Peyer's patch (tissue), 4 donors: ENCODE data around the gene KCNIP4. TPM values are rescaled to one million over a fixed set of nuclear protein-coding genes. Genes with fewer than 3 reads are reported as not detected.

Experiments
- DNase-seq, 3 donors: peaks; one replicate each; pipeline ENCODE4 v3.0.0-alpha.2; 2017 to 2019
- H3K27ac ChIP-seq, 4 donors: fragments of 200-600 bp; sonication (generic); one replicate each; pipeline ENCODE4 v1.5.1; 2016 to 2019
- H3K27me3 ChIP-seq, 2 donors: fragments of 200-600 bp; sonication (generic); one replicate each; pipeline ENCODE4 v1.5.1; 2019
- H3K36me3 ChIP-seq, 3 donors: fragments of 200-600 bp; sonication (generic); one replicate each; pipeline ENCODE4 v1.5.1; 2016 to 2019
- H3K4me1 ChIP-seq, 4 donors: fragments of 200-600 bp; sonication (generic); one replicate each; pipeline ENCODE4 v1.5.1; 2016 to 2019
- H3K4me3 ChIP-seq, 4 donors: fragments of 200-600 bp; sonication (generic); 1 replicate in 3 of 4; 2 replicates in 1 of 4; pipeline ENCODE4 v1.5.1; 2016 to 2019; ENCODE audit warnings: mild to moderate bottlenecking in 1 of 4
- H3K9me3 ChIP-seq, 4 donors: fragments of 200-600 bp; sonication (generic); one replicate each; pipeline ENCODE4 v1.5.1; 2016 to 2019; ENCODE audit warnings: mild to moderate bottlenecking in 1 of 4
- POLR2A ChIP-seq, 2 donors: fragments of 450-650 bp; IDR thresholded peaks; one replicate each; pipeline ENCODE4 v1.5.1; 2017; ENCODE audit warnings: antibody characterized with exemption in 2 of 2, mild to moderate bottlenecking in 2 of 2, moderate library complexity in 2 of 2
- total RNA-seq, 4 donors: library from RNA; depleted of rRNA; stranded (reverse); fragments of >200 nt; gene quantifications; one replicate each; pipeline ENCODE4 v1.1.0, GENCODE V29; 2016
- TF ChIP-seq, protein P1 (sequence below), 6 experiments: fragments of 450-650 bp in 4 of 6; fragments of 200-600 bp in 2 of 6; sonication (generic) in 1 of 6; IDR thresholded peaks; one replicate each; pipeline ENCODE4 v1.5.1; 2017 to 2019; ENCODE audit warnings: antibody characterized with exemption in 6 of 6, mild to moderate bottlenecking in 3 of 6, moderate library complexity in 1 of 6

The KCNIP4 gene
- total RNA-seq, 4 donors from 2014 or later: 2.8 TPM; not detected in 3

- no peak for DNase-seq
- Histone ChIP-seq H3K27ac (no peak overlapping the region), H3K9me3 (no peaks in the 10 kb centered on the region), H3K27me3 (no peaks in the 10 kb centered on the region), H3K36me3 (no peaks in the 10 kb centered on the region), H3K4me1 (no peaks in the 10 kb centered on the region), H3K4me3 (no peak overlapping the region)
- TF ChIP-seq, protein P1, sequence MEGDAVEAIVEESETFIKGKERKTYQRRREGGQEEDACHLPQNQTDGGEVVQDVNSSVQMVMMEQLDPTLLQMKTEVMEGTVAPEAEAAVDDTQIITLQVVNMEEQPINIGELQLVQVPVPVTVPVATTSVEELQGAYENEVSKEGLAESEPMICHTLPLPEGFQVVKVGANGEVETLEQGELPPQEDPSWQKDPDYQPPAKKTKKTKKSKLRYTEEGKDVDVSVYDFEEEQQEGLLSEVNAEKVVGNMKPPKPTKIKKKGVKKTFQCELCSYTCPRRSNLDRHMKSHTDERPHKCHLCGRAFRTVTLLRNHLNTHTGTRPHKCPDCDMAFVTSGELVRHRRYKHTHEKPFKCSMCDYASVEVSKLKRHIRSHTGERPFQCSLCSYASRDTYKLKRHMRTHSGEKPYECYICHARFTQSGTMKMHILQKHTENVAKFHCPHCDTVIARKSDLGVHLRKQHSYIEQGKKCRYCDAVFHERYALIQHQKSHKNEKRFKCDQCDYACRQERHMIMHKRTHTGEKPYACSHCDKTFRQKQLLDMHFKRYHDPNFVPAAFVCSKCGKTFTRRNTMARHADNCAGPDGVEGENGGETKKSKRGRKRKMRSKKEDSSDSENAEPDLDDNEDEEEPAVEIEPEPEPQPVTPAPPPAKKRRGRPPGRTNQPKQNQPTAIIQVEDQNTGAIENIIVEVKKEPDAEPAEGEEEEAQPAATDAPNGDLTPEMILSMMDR (IDR thresholded peaks at IDR 0.05): no peak
- TF ChIP-seq POLR2A (IDR thresholded peaks at IDR 0.05): no peak
These were observed 78.4 kb downstream of the KCNIP4 start for GRCh38 chr4:21869978-21870745.

GRCh38 chr4:21864686-21865085 is 83.9 kb downstream of the KCNIP4 start:
- no peaks in the 10 kb centered on the region for H3K9me3 ChIP-seq
- TF ChIP-seq, protein P1 (IDR thresholded peaks at IDR 0.05): no peak
- no peak for TF ChIP-seq POLR2A (IDR thresholded peaks at IDR 0.05)

DNA sequence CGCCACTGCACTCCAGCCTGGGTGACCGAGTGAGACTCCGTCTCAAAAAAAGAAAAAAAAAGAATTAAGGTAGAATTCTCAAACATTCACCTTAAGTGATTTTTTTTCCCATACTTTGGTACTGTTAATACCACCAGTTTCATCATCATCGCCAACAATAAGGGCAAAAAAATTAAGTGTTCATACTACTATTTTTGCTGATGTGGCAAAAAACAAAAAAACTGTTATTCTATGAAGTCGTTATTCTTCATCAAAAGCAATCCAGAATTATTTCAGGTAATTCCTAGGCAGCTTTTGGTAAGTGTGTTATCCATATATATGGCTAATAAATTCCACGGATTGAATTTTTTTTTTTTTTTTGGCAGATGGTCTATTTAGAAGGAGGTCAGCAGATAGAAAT is 85.7 kb downstream of the KCNIP4 start:
- H3K4me1 ChIP-seq: no peaks in the 10 kb centered on the region
- no peaks in the 10 kb centered on the region for H3K27me3 ChIP-seq
- no peak for TF ChIP-seq POLR2A (IDR thresholded peaks at IDR 0.05)
- TF ChIP-seq, protein P1 (IDR thresholded peaks at IDR 0.05): no peak
- H3K4me3 ChIP-seq: no peak overlapping the region
- no peaks in the 10 kb centered on the region for H3K9me3 ChIP-seq
- DNase-seq: no peak
- H3K27ac ChIP-seq: no peak overlapping the region
- H3K36me3 ChIP-seq: no peaks in the 10 kb centered on the region

More at GRCh38 chr4:21864686-21865085, 83.9 kb downstream of the KCNIP4 start:
- H3K36me3 ChIP-seq: no peaks in the 10 kb centered on the region
- no peak for DNase-seq
- H3K27ac ChIP-seq: no peak overlapping the region
- H3K4me3 ChIP-seq: no peak overlapping the region
- no peaks in the 10 kb centered on the region for H3K27me3 ChIP-seq
- H3K4me1 ChIP-seq: no peaks in the 10 kb centered on the region

- no peak for DNase-seq
- TF ChIP-seq, protein P1 (IDR thresholded peaks at IDR 0.05): no peak
- TF ChIP-seq POLR2A (IDR thresholded peaks at IDR 0.05): no peak
- H3K9me3 ChIP-seq: no peaks in the 10 kb centered on the region
These were observed 89.6 kb downstream of the KCNIP4 start for GRCh38 chr4:21858971-21859370.

DNA sequence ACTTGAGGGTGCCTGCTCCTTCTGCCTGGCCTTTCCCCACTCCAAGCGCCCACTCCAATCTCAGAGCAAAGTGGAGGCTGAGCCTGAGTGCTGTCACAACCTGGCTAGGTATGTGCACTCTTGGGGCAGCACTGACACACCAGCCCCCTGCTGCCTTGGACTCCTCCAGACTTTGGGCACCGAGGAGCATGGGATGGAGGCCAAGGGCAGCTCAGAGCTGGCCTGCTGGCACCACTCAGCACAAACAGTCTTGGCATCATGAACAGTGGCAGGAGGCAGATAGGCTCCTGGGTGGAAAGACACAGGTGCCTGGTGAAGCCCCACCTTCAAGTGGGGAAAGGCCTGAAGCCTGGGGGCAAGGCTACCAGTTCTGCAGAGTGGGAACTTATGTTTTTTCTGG is 91.8 kb downstream of the KCNIP4 start:
- no peak overlapping the region for H3K4me3 ChIP-seq
- no peaks in the 10 kb centered on the region for H3K9me3 ChIP-seq
- H3K36me3 ChIP-seq: no peaks in the 10 kb centered on the region
- no peak for TF ChIP-seq POLR2A (IDR thresholded peaks at IDR 0.05)
- TF ChIP-seq, protein P1 (IDR thresholded peaks at IDR 0.05): no peak
- no peaks in the 10 kb centered on the region for H3K4me1 ChIP-seq
- no peak overlapping the region for H3K27ac ChIP-seq
- DNase-seq: no peak
- no peaks in the 10 kb centered on the region for H3K27me3 ChIP-seq

More at GRCh38 chr4:21858971-21859370, 89.6 kb downstream of the KCNIP4 start:
- H3K36me3 ChIP-seq: no peaks in the 10 kb centered on the region
- no peak overlapping the region for H3K27ac ChIP-seq
- H3K4me1 ChIP-seq: no peaks in the 10 kb centered on the region
- no peak overlapping the region for H3K4me3 ChIP-seq
- H3K27me3 ChIP-seq: no peaks in the 10 kb centered on the region
